Heart left ventricle (tissue), 16 donors: ENCODE data around the gene TAS2R16. TPM values are rescaled to one million over a fixed set of nuclear protein-coding genes. Genes with fewer than 3 reads are reported as not detected.

Source experiments
- ATAC-seq, 4 donors: fragments of 200-7000 bp; cut with Tn5 transposase; one replicate each; pipeline ENCODE4 v1.9.1; 2020 to 2022; ENCODE audit warnings: moderate library complexity in 4 of 4, mild to moderate bottlenecking in 3 of 4, moderate number of reproducible peaks in 1 of 4
- DNase-seq, 5 donors: peaks; one replicate each; pipeline ENCODE4 v3.0.0-alpha.2; 2020
- H3K27ac ChIP-seq, 12 donors: fragments of 200-600 bp; sonication (generic) in 4 of 12; one replicate each; pipeline versions ENCODE4 v1.5.0 to v1.8.0; 2016 to 2022; ENCODE audit warnings: mild to moderate bottlenecking in 2 of 12
- H3K27me3 ChIP-seq, 9 donors: fragments of 200-600 bp; sonication (generic) in 2 of 9; one replicate each; pipeline versions ENCODE4 v1.5.1 to v1.8.0; 2016 to 2022; ENCODE audit warnings: mild to moderate bottlenecking in 3 of 9
- H3K36me3 ChIP-seq, 9 donors: fragments of 200-600 bp; sonication (generic) in 2 of 9; one replicate each; pipeline versions ENCODE4 v1.5.0 to v1.8.0; 2018 to 2022; ENCODE audit warnings: mild to moderate bottlenecking in 2 of 9
- H3K4me1 ChIP-seq, 12 donors: fragments of 200-600 bp; sonication (generic) in 4 of 12; one replicate each; pipeline versions ENCODE4 v1.5.0 to v1.8.0; 2016 to 2022; ENCODE audit warnings: mild to moderate bottlenecking in 3 of 12
- H3K4me3 ChIP-seq, 12 donors: fragments of 200-600 bp; sonication (generic) in 4 of 12; one replicate each; pipeline versions ENCODE4 v1.5.0 to v1.8.0; 2017 to 2022; ENCODE audit warnings: mild to moderate bottlenecking in 9 of 12, moderate library complexity in 4 of 12
- H3K9me3 ChIP-seq, 12 donors: fragments of 200-600 bp; sonication (generic) in 4 of 12; one replicate each; pipeline versions ENCODE4 v1.5.0 to v1.8.0; 2016 to 2022; ENCODE audit warnings: mild to moderate bottlenecking in 1 of 12
- POLR2A ChIP-seq, 2 donors: fragments of 450-650 bp; IDR thresholded peaks; one replicate each; pipeline ENCODE4 v1.6.1; 2017; ENCODE audit warnings: antibody characterized with exemption in 2 of 2, mild to moderate bottlenecking in 2 of 2, moderate library complexity in 2 of 2
- WGBS, 4 donors: extraction: QIAGEN DNeasy Blood & Tissue Kit in 2 of 4; methylation state at CpG; one replicate each; pipeline versions ENCODE4 v1.1.5 to v1.1.7; 2013 to 2018; 5-methylcytosine and 5-hydroxymethylcytosine counted together
- intact Hi-C, 10 donors: fragments of 100-400 bp; cut with DNase I; formaldehyde crosslinking; loops; one replicate each; pipeline versions ENCODE4 v1.11.1 to v1.14.2; 2022
- polyA plus RNA-seq, 2 donors: library from polyadenylated mRNA; stranded (reverse); fragments of 200-250 nt; gene quantifications; one replicate each; pipeline ENCODE4 v1.2.3, GENCODE V29; 2013
- total RNA-seq, 9 donors: library from RNA; depleted of rRNA in 2 of 9; stranded (reverse); fragments of >200 nt in 2 of 9; fragmentation: NEBNext Ultra II Directional in 3 of 9; extraction: Animal tissue kit (Norgen Biotek cat#: 25700) in 3 of 9; gene quantifications; one replicate each; pipeline versions ENCODE4 v1.1.0 to v1.2.4, GENCODE V29; 2016 to 2023
- TF ChIP-seq, protein P1 (sequence below), 12 donors: fragments of 200-600 bp; sonication (generic) in 4 of 12; IDR thresholded peaks; one replicate each; pipeline versions ENCODE4 v1.5.0 to v1.8.0; 2018 to 2022; ENCODE audit warnings: antibody characterized with exemption in 12 of 12, mild to moderate bottlenecking in 5 of 12
- donor health status: ischemic (EF 13 %, LVEDD 7.1; RV severe dilation, severe dysfunction).
- donor health status: healthy with polysubstance abuse.
- donor health status: DM: no; HTN: yes; CAD: no.
- donor health status: DM: no; HTN: no; CAD: no.
- donor health status: ischemic (EF 25% LVEDD 6.9; RV normal size, moderate dysfunction).
- donor health status: ischemic (EF 25% LVEDD 5.7; RV mildly dilated, moderate dysfunction).
- donor health status: healthy.
- donor health status: DM: yes; HTN: yes; CAD: no.
- donor health status: ischemic (EF 35%, LVEDD 5.7; RV mildly dilated, moderate dysfunction).
- donor health status: nonischemic (EF 11% LVEDD 7.7; RV severe dilation, severe dysfunction).
- donor health status: DM: yes; HTN: yes; CAD: no.
- donor health status: PGD.
- donor health status: ischemic (EF 29% LVEDD 5.4; RV normal size, mild dysfunction).
- donor health status: nonischemic (EF 23%, LVEDD 6.1; RV moderate dilation, normal function).

TAS2R16 gene
- total and polyA plus RNA-seq, 11 donors = not detected

DNA sequence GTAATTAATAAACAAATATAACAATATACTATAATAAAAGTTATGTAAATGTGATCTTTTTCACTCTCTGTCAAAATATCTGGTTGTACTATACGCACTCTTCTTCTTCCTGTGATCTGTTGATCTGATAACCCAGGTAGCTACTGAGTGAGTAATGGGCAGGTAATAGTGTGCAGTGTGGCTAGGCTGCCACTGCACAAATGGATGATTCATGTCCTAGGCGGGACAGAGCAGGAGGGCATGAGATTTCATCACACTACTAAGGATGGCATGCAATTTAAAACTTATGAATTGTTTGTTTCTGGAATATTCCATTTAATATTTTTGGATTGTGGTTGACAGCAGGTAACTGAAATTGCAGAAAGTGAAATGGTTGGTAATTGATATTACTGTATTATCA is 44.5 kb downstream of the TAS2R16 start:
- ATAC-seq (no peak), DNase-seq (no peak)
- H3K4me3 ChIP-seq = no peak overlapping the region
- no peaks in the 10 kb centered on the region for H3K36me3 ChIP-seq
- peaks cover 0 to 8% (median 0%) of the 10 kb centered on the region in 12 donors for H3K9me3 ChIP-seq
- WGBS, 4 donors = 87 to 94% (median 89%) methylated on average over 2 of the region's 2 CpGs
- H3K4me1 ChIP-seq = no peaks in the 10 kb centered on the region
- no peak overlapping the region for H3K27ac ChIP-seq
- no peak for TF ChIP-seq POLR2A (IDR thresholded peaks at IDR 0.05)
- TF ChIP-seq, protein P1, sequence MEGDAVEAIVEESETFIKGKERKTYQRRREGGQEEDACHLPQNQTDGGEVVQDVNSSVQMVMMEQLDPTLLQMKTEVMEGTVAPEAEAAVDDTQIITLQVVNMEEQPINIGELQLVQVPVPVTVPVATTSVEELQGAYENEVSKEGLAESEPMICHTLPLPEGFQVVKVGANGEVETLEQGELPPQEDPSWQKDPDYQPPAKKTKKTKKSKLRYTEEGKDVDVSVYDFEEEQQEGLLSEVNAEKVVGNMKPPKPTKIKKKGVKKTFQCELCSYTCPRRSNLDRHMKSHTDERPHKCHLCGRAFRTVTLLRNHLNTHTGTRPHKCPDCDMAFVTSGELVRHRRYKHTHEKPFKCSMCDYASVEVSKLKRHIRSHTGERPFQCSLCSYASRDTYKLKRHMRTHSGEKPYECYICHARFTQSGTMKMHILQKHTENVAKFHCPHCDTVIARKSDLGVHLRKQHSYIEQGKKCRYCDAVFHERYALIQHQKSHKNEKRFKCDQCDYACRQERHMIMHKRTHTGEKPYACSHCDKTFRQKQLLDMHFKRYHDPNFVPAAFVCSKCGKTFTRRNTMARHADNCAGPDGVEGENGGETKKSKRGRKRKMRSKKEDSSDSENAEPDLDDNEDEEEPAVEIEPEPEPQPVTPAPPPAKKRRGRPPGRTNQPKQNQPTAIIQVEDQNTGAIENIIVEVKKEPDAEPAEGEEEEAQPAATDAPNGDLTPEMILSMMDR (IDR thresholded peaks at IDR 0.05) = no peak
- no peaks in the 10 kb centered on the region for H3K27me3 ChIP-seq
- intact Hi-C loops = loop anchor here in 1 of 10 donors (10.0 kb wide), 1 partner anchor 56 kb away; no protein-coding TSS in a partner anchor

DNA sequence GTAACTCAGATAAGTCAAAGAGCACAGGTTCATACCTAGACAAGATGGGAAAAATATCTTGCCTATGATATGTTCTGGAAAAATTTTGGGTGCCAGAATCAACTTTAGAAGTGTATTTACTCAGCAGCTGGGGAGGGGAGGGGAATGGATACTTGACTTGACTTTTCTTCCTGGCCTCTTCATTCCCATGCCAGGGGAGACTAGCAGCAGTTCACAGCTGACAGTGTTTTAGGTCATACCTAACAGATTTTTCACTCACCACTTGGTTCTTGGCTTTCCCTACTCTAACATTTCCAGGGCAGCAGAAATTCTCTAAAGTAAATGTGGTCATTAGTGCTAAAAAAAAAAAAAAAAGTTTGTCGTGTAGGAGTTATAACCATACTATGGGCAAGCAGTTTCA is 46.3 kb downstream of the TAS2R16 start:
- intact Hi-C loops = no loop called here
- no peak for ATAC-seq
- no peaks in the 10 kb centered on the region for H3K36me3 ChIP-seq
- no peak overlapping the region for H3K27ac ChIP-seq
- H3K27me3 ChIP-seq = no peaks in the 10 kb centered on the region
- no peak for DNase-seq
- peaks cover 0 to 8% (median 0%) of the 10 kb centered on the region in 12 donors for H3K9me3 ChIP-seq
- no peaks in the 10 kb centered on the region for H3K4me1 ChIP-seq
- 80 to 89% (median 88%) methylated on average over 1 of the region's 1 CpG for whole genome bisulfite sequencing, 4 donors
- TF ChIP-seq, protein P1 (IDR thresholded peaks at IDR 0.05) = no peak
- no peak for TF ChIP-seq POLR2A (IDR thresholded peaks at IDR 0.05)
- no peak overlapping the region for H3K4me3 ChIP-seq

Other genes starting within 250 kb of the TAS2R16 start
- 10 to 100 TPM in 5 of 9 donors, 1 to 10 TPM in 4; 6.5 to 29.0 (median 10.3) TPM for gene CADPS2, start 109.2 kb downstream of the TAS2R16 start, total RNA-seq
- gene CADPS2, start 109.2 kb downstream of the TAS2R16 start, polyA plus RNA-seq = 10 to 100 TPM in 1 of 2 donors, 1 to 10 TPM in 1; 6.8 to 18.9 TPM
- gene SLC13A1, start 204.3 kb upstream of the TAS2R16 start, total RNA-seq = not detected
- not detected for gene SLC13A1, start 204.3 kb upstream of the TAS2R16 start, polyA plus RNA-seq